ENCODE results near the gene MTRR. TPM values are rescaled to one million over a fixed set of nuclear protein-coding genes. Genes with fewer than 3 reads are reported as not detected.

MTRR gene
- total RNA-seq, 1 experiment from 2014 or later = 88.6 TPM

GRCh38 chr5:7851240-7851592 lies 17.7 kb upstream of the MTRR start:
- intact Hi-C loops (cut with micrococcal nuclease) = no loop called here
- peaks cover 14% of the 10 kb centered on the region for H3K27me3 Mint-ChIP-seq (ENCODE audit: insufficient read depth, unreplicated experiment)
- no TSS peak for BruUV-seq (replicated peaks)
- no peaks in the 10 kb centered on the region for H3K36me3 Mint-ChIP-seq (ENCODE audit: insufficient read depth, unreplicated experiment)
- H3K4me3 Mint-ChIP-seq (ENCODE audit: unreplicated experiment) = no peak overlapping the region
- no peak overlapping the region for H3K27ac Mint-ChIP-seq (ENCODE audit: low read depth, unreplicated experiment)
- TF ChIP-seq CTCF (IDR thresholded peaks at IDR 0.05; ENCODE audit: unreplicated experiment) = no peak
- no peaks in the 10 kb centered on the region for H3K9me3 Mint-ChIP-seq (ENCODE audit: unreplicated experiment)
- no peaks in the 10 kb centered on the region for H3K4me1 Mint-ChIP-seq (ENCODE audit: insufficient read depth, unreplicated experiment)
- POLR2A ChIA-PET = no interaction called here
- CTCF ChIA-PET = interaction anchor here (0.5 to 1.4 kb wide), 2 partner anchors 34 to 975 kb away, joined by 3 to 4 read pairs; no protein-coding TSS in a partner anchor
- no peak for DNase-seq (ENCODE audit: unreplicated experiment)

- no TSS peak for BruUV-seq (replicated peaks)
- peaks cover 14% of the 10 kb centered on the region for H3K27me3 Mint-ChIP-seq (ENCODE audit: insufficient read depth, unreplicated experiment)
- ChIA-PET CTCF (interaction anchor here (0.5 kb wide), 1 partner anchor 976 kb away, joined by 3 read pairs; no protein-coding TSS in a partner anchor), POLR2A (no interaction called here)
- H3K9me3 Mint-ChIP-seq (ENCODE audit: unreplicated experiment) = no peaks in the 10 kb centered on the region
- no peaks in the 10 kb centered on the region for H3K4me1 Mint-ChIP-seq (ENCODE audit: insufficient read depth, unreplicated experiment)
- no peak overlapping the region for H3K4me3 Mint-ChIP-seq (ENCODE audit: unreplicated experiment)
- H3K27ac Mint-ChIP-seq (ENCODE audit: low read depth, unreplicated experiment) = no peak overlapping the region
- no peaks in the 10 kb centered on the region for H3K36me3 Mint-ChIP-seq (ENCODE audit: insufficient read depth, unreplicated experiment)
- DNase-seq (ENCODE audit: unreplicated experiment) = no peak
- intact Hi-C loops (cut with micrococcal nuclease) = no loop called here
- TF ChIP-seq CTCF (IDR thresholded peaks at IDR 0.05; ENCODE audit: unreplicated experiment) = no peak
These were observed 17.2 kb upstream of the MTRR start for GRCh38 chr5:7851617-7852289.

- Mint-ChIP-seq H3K36me3 (ENCODE audit: insufficient read depth, unreplicated experiment) (no peaks in the 10 kb centered on the region), H3K27ac (ENCODE audit: low read depth, unreplicated experiment) (no peak overlapping the region), H3K4me1 (ENCODE audit: insufficient read depth, unreplicated experiment) (no peaks in the 10 kb centered on the region), H3K27me3 (ENCODE audit: insufficient read depth, unreplicated experiment) (peaks cover 14% of the 10 kb centered on the region), H3K9me3 (ENCODE audit: unreplicated experiment) (no peaks in the 10 kb centered on the region), H3K4me3 (ENCODE audit: unreplicated experiment) (no peak overlapping the region)
- no peak for TF ChIP-seq CTCF (IDR thresholded peaks at IDR 0.05; ENCODE audit: unreplicated experiment)
- BruUV-seq (replicated peaks) = no TSS peak
- ChIA-PET POLR2A (no interaction called here), CTCF (interaction anchor here (0.9 kb wide), 1 partner anchor 100 kb away, joined by 3 read pairs; no protein-coding TSS in a partner anchor)
- intact Hi-C loops (cut with micrococcal nuclease) = no loop called here
- no peak for DNase-seq (ENCODE audit: unreplicated experiment)
These were observed 16.4 kb upstream of the MTRR start for GRCh38 chr5:7852542-7852941.

- Mint-ChIP-seq H3K27me3 (ENCODE audit: insufficient read depth, unreplicated experiment) (peaks cover 14% of the 10 kb centered on the region), H3K4me1 (ENCODE audit: insufficient read depth, unreplicated experiment) (no peaks in the 10 kb centered on the region), H3K4me3 (ENCODE audit: unreplicated experiment) (no peak overlapping the region), H3K27ac (ENCODE audit: low read depth, unreplicated experiment) (no peak overlapping the region), H3K36me3 (ENCODE audit: insufficient read depth, unreplicated experiment) (no peaks in the 10 kb centered on the region), H3K9me3 (ENCODE audit: unreplicated experiment) (no peaks in the 10 kb centered on the region)
- no TSS peak for BruUV-seq (replicated peaks)
- ChIA-PET CTCF (interaction anchor here (0.9 kb wide), 1 partner anchor 100 kb away, joined by 3 read pairs; no protein-coding TSS in a partner anchor), POLR2A (no interaction called here)
- DNase-seq (ENCODE audit: unreplicated experiment) = no peak
- no peak for TF ChIP-seq CTCF (IDR thresholded peaks at IDR 0.05; ENCODE audit: unreplicated experiment)
- intact Hi-C loops (cut with micrococcal nuclease) = no loop called here
These were observed 16.0 kb upstream of the MTRR start for GRCh38 chr5:7852988-7853387.
